GM21619 (cell line): ENCODE data around the gene TMEM125.

ENCODE experiments used
- ATAC-seq: cut with Tn5 transposase; IDR thresholded peaks from one replicate; pipeline ENCODE4 v1.9.1; 2021; ENCODE audit not compliant: unreplicated experiment

The TMEM125 gene

DNA sequence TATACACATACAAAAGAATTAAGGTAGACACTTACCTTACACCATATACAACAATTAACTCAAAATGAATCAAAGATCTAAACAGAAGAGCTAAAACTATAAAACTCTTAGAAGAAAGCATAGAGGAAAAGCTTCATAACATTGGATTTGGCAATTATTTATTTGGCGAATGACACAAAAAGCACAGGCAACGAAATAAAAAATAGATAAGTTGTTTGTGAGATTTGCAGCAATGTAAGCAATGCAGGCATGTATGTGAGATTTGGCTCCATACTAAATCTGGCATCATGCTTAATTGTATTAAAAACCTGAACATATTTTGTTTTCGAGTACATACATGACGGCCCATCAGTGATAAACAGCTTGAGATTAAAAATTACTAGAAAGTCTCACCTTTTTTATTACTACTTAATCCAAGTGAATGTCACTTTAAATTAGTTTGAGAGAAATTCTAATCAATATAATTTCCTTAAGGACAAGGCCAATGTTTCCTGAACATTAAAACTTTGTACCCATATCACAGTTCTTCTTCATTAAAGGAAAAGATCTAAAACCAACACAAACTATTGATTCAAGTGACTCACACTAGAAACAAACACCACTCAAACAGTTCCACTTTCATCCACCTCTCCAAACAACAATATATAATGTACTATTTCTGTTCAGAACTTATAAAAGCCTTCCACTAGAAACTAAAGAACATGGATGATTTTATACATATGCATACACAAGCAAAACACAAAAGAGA lies 23.1 kb upstream of the TMEM125 start:
- no peak for ATAC-seq

DNA sequence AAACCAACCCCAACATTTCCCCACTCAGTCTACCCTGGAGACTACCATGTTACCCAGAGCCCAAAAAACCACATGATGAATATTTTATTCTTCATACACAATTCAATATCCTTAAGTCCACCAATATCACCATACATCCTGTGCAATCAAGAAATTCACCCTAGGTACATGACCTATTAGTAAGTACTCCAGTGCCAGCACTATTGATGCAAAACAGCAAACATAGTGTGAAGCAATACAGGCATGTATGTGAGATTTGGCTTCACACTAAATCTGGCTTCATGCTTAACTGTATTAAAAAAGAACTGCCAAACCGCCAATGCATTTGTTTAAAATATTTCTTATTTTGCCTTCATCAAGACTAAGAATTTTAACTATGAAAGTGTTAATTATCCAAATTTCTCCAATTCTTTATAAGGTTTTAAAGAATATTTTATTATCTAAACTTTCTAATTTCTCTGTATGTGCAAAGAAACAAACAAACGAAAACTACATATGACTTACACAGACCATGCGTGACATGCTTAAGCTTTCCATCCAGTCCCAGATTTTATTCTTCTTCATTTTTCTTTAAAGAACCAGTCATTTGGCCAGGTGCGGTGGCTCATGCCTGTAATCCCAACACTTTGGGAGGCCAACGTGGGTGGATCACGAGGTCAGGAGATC lies 22.4 kb upstream of the TMEM125 start:
- no peak for ATAC-seq

DNA sequence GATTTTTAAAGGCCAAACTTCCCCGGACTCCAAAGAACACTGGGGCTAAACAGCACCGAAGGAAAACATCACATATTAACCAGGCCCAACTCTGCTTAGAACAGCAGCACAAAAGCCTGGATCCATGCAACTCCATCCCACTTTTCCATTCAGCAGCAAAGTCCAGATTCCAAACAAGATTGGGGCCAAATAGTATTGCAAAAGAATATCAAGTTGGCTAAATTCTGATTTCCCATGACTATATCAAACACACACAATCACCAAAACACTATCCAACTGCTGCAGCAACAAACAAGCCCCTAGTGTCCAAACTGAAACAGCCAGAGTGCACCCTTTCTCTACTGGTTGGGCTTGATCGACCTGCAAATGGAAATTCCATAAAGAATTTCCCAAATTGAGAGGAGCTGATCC lies 19.4 kb upstream of the TMEM125 start:
- ATAC-seq, result no peak

DNA sequence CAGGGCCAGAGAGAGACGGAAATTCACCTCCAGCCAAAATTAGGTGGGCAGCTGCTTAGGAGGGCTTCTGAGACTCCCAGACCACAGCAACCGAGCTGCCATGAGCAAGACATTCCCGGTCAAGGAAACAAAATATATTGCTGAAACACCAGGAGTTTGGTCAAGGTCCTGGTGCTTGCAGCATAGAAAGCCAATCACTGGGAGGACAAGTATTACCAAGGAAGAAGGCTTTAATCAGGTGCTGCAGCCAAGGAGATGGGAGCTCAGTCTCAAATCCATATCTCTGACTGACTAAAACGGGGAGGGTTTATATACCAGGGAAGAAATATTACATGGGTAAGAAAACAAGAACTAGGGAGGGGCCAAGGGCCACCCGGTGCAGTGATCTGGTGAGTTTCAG lies 18.8 kb upstream of the TMEM125 start:
- ATAC-seq, result no peak

DNA sequence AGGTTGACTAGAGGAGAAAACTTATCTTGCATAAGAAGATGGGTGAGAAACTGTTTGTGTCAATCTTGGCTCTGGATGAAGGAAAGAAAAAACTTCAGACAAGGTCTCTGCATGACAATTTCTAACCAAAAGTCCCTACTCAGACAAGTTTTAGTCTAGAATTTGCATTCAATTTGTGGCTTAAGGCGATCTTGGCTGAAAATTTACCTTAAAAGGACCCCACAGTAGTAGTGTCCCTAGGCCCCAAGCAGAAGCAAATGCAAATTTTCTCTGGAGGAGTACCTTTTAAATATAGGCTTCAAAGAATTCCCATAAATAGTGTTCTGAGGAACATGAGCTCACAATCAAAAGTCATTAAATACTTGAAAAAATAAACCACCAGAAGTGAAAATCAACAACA lies 17.6 kb upstream of the TMEM125 start:
- no peak for ATAC-seq

DNA sequence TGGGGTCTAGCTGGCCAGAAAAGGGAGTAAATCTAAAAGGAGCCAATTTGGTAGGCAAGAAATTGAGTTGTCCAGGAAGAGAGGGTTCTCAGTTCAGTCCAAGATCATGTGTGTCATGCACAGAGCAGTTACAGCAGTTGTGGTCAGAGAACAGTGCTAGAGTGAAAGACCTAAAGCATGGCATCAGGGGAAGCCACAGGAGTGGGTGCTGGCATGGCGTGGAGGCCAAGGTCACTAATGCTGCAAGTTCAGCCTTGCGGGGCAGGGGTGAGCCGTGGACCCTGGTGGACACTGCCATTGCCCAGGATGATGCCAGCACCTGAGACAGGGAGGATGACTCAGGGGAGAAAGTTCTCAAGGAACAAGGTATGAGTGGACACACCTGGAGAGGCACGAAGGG lies 16.6 kb upstream of the TMEM125 start:
- no peak for ATAC-seq

DNA sequence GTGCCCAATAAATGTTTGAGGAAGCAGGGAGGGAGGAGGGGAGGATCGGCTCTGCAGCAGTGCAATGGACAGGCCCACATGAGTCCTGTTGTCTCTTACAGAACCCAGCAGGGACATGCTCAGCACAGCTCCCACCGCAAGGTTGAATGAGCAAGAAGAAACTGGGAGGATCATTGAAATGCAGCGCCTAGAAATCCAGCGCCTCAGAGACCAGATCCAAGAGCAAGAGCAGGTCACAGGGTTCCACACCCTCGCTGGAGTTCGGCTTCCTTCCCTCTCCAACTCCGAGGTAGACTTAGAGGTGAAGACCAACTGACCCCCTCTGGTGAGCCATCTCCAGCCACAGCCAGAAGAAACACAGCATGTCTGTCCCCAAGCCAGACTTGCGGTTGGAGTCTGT lies 15.9 kb upstream of the TMEM125 start:
- no peak for ATAC-seq

DNA sequence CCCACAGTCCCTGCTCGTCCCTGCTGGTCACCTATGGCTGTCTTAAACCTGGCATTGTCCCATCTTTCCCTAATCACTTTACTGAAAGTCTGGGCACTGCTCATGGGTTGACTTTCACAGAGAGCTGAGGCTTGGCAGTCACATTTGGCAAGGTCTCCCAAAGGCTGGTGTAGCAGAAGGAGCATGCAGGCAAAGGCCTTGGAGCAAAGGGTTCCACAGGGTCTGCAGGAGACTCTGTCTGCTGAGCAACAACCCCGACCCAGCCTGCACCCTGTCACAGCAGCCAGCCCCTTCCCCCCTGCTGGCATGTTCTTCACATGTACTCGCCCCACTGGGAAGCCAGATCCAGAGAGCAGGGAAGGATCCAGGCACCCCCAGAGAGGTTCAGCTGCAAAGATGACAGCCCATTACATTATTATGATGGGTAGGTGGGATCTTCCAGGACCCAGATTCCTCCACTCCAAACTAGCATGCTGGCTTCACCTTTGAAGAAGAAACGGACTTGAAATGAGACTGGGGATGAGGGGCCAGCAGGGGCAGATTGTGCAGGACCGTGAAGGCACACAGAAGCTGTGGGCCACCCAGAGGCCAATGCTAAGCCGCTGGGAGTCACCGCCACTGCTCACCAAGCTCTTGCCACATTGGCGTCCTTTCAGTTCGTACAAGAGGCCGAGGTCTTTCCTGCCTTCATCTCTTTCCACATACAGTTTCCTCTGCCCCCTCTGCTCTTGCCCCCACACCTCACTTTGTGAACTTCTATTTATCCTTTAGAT lies 14.2 kb upstream of the TMEM125 start:
- no peak for ATAC-seq

DNA sequence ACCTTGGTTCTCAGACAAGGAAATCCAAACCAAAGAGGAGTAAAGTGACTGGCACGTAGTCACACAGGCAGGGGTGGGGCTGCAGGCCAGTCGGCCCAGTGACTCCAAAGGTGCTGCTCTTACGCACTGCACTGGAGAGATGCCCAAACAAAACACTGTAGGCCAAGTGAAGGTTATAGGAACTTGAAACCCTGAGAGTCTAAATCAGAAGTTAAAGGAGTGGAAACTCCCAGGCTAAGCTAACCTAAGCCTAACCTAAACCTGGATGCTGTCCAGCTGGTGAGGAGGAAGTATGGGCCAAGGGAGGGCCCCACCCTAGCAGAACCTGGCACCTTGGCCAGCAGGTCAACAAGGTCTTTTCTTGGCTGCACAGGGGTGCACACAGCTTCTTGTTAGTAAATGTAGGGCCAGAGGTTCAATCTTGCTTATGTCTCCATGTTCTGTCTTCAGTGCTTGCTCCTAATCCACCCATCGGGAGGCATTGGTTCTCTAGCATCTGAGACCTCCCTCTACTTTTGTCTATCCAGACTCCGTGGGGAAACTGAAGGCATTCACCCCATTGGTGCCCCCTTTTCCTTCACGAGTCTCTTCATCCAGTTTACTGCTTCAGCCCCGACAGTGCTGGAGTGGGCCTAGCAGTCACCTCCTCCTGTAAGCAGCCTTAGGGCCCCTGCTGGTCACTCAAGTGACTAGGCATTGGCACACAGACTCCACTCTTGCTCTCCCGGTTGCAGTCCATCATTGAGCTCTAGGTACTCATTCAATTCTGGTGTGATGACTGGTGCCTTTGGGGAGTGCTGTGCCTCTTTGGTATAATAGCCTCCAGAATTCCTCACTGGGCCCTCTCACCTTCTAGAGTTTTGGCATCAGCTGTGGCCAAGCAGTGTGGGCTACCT lies 12.9 kb upstream of the TMEM125 start:
- no peak for ATAC-seq

DNA sequence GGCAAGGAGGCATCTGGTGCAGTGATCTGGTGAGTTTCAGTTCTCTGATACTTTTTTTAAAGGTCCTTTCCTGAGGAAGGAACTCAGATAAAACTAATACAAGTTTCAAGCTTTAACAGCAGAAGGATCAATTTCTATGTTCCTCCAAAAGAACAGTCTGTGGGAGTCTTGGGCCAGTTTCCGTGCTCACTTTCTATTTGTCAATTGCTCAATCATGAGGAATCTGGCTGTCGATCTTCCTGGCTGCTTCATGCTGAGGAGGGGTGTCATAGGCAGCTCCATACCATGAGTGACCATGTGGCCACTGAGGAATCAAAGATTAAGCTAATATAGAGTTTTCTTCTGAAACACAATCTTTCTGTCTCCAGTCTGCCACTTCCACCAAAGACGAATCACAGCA lies 11.4 kb upstream of the TMEM125 start:
- ATAC-seq, result no peak

DNA sequence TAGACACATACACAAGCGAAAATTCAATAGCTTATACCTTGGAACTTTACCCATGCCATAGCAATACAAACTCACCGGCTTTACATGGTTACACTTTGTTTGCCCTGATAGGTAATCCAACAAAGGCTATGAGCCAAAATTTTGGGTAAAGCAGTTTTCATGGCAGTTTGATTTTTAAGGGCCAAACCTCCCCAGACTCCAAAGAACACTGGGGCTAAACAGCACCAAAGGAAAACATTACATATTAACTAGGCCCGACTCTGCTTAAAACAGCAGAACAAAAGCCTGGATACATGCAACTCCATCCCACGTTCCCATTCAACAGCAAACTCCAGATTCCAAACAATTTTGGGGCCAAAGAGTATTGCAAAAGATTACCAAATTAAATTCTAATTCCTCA lies 4.4 kb upstream of the TMEM125 start:
- no peak for ATAC-seq

DNA sequence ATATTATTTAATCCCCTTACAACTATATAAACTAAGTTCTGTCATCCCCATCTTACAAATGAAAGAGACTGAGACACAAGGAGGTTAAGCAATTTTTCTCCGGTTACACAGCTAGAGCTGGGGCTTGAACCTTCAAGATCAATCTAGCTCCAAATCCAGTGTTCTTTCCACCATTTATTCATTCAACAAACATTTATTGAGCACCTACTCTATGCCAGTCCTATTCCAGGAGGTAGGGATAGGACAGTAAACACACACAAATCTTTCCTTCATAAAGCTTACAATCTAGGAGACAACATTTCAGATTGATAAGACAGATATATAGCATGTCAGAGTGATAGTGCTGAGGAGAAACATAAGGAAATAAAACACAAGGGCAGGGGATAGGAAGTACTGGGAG lies 2.9 kb upstream of the TMEM125 start:
- ATAC-seq, result no peak

DNA sequence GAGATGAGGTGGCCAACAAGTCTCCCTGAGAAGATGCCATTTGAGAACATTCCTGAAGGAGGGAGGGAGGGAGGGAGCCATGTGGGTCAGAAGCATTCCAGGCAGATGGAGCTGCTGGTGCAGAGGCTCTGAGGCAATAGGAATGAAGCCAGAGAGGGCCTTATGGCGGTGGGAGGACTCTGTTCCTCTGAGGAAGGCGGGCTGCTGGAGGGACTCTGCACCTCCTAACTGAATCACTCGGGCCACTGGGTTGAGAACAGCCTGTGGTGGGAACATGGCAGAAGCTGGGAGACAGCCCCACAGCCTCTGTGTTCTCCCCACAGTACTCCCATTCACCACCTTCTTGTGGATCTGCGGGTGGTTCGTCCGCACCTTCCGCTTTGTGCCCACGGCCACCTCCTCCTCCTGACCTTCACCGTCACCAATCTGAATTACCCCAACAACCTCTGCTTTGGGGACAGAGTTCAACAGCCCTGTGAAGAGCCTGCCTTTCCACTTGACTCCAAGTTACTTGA lies 2.4 kb upstream of the TMEM125 start:
- ATAC-seq, result no peak

DNA sequence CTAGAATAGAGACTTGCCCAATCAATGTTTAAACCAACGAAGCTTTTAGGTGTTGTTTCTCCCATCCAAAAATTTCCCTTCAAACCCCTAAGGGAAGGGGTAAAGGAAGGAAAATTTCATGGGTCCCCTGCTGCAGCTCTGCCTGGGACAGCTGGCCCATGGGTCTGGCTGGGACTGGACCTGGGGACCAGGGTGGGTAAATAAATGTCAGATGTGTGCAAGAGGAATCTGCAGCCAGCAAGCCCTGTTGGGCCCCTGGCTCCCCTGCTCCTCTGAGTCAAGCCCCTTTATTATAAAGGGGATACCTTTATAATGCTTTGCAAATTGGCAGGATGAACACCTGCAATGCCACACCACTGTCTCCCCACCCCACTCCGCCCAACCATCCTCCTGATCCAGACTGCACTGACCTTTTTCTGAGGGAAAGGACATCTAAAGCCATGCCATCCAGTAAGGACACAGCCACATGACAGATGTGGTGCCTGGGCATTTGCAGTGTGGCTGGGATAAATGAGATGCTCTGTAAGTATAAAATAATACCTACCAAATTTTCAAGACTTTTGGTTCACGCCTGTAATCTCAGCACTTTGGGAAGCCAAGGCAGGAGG lies 1.9 kb upstream of the TMEM125 start:
- ATAC-seq, result no peak

DNA sequence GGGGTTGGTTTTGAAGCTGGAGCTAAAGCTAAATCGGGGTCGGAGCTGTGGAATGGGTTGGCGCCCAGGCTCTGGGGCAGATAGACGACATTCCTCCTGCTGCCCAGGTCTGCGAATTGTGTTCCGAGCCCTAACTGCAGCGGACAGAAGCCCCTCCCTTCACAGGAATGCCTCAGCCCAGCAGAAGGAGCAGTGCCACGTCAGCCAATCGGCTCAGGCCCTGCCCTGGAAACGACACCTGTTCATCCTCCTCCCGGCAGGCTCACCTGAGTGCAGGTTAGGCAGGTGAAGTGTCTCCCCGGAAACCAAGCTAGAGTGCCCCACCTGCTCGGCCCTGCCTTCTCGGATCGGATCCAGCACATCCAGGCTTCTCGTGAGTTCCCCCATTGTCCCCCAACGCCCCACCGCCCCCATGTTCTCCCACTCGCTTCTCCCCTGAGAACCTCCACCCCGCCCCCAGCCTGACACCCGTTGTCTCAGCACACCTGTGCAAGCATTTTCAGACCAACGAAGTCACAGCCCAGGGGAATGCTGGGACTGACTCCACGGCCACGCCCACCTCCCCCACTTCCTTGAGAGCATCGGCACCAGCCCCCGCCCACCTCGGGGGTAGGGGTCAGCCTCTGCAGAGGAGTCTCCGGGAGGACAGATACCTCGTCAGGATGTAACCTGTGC lies 775 bp downstream of the TMEM125 start:
- no peak for ATAC-seq

DNA sequence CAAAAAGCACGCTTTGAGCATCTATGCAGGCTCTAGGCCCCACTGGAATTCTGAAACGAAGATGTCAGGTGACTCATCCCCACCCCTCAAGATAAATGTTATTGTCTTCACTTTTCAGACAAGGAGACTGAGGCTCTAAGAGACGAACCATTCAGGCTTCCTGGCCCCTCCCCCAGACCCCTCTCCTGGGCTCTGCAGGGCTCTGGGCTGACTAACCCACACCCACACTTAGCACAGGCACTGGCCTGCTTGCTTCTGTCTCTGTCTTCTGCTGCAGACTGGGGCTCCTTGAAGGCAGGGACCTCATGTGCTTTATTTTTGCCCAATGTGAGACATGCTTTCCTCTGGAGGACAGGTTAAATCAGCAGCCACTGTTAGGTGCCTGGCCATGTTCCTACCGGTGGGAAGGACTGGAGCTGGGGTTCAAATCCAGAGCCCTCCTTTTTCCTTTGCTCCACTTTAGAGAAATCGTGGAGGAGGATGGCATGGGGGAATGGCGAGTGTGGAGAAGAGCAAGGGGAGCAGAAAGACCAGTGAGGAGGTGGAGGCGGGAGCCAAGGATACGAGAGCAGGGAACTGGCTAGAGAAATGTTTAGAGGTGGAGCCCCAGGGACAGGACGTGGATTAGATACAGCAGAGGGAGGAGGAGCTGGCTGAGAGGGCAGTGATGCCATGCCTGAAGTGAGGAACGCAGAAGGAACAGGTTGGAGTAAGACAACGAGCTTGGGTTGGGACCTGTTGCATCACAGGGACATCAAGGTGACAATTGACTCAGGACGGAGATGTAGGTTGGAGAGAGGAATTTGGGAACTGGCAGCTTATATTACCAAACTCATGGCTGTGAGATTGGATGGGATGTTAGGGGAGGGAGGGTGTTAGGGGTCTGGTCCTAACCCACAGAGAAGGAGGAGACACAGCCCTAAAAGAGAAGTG lies 1.7 kb downstream of the TMEM125 start:
- no peak for ATAC-seq

DNA sequence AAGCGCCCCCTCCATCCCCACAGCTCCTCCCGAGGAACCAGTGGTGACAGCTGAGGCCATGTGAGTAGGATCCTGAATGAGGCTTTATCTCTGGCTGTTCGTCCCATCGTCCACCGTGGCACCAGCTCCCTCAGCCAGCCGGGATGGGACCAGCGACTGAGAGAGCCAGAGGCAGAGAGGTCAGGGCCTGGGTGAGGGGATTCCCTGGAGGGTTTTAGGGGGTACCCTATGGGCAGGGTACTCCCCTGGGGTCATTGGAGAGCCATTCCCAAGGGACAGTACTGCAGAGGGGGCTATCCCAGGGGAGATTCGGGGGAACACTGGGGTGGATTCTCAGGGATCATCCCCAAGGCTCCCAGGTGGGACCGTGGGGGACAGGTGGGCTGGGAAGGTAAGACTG lies 2.4 kb downstream of the TMEM125 start:
- no peak for ATAC-seq

DNA sequence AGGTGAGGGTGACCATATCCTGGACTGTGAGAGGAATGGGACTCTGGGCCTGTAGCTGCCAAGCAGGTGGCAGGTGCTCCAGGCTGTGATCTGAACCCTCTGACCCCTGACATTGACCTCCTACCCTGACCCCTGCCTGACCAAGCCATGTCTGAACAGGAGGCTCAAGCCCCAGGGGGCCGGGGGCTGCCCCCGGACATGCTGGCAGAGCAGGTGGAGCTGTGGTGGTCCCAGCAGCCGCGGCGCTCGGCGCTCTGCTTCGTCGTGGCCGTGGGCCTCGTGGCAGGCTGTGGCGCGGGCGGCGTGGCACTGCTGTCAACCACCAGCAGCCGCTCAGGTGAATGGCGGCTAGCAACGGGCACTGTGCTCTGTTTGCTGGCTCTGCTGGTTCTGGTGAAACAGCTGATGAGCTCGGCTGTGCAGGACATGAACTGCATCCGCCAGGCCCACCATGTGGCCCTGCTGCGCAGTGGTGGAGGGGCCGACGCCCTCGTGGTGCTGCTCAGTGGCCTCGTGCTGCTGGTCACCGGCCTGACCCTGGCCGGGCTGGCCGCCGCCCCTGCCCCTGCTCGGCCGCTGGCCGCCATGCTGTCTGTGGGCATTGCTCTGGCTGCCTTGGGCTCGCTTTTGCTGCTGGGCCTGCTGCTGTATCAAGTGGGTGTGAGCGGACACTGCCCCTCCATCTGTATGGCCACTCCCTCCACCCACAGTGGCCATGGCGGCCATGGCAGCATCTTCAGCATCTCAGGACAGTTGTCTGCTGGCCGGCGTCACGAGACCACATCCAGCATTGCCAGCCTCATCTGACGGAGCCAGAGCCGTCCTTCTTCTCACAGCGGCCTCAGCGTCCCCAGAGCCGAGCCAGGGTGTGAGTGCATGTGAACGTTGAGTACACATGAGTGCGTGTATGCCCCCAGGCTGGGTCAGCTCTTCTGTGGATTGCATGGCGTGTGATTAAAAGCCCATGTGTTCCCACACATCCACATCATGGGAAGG lies 3.1 kb downstream of the TMEM125 start:
- no peak for ATAC-seq
